HepG2 (cell line): Measurements from ENCODE around the gene RPS27A. TPM values are rescaled to one million over a fixed set of nuclear protein-coding genes. Genes with fewer than 3 reads are reported as not detected.

Experiments used
- AGO2 ChIP-seq: fragments of 200-400 bp; formaldehyde crosslinking; optimal IDR thresholded peaks from 2 replicates; pipeline ENCODE3; 2017; ENCODE audit warnings: mild to moderate bottlenecking, low read depth, low read length, moderate library complexity
- ARNT ChIP-seq: fragments of 450-650 bp; IDR thresholded peaks from 2 replicates; pipeline ENCODE4 v1.6.1; 2017
- CENPX ChIP-seq: sonication (generic); formaldehyde crosslinking; IDR thresholded peaks from 2 replicates; pipeline ENCODE4 v1.9.0; 2021; ENCODE audit warnings: mild to moderate bottlenecking, missing genetic modification reagents, moderate library complexity
- EHMT2 ChIP-seq: fragments of 200-600 bp; sonication (generic); IDR thresholded peaks from 2 replicates; pipeline ENCODE4 v1.7.0; 2017; ENCODE audit warnings: antibody characterized with exemption, low read depth, low read length, borderline replicate concordance
- EZH2 ChIP-seq: conservative IDR thresholded peaks from 2 replicates; pipeline ENCODE4 v1.6.1; 2012; ENCODE audit warnings: mild to moderate bottlenecking, low read depth, low read length, moderate library complexity
- HHEX ChIP-seq: IDR thresholded peaks from 2 replicates; pipeline ENCODE4 v1.6.1; 2016; ENCODE audit warnings: control low read depth
- HNF1A ChIP-seq, 2 experiments: sonication (generic) in 1 of 2; formaldehyde crosslinking in 1 of 2; IDR thresholded peaks; 2 replicates each; pipeline versions ENCODE4 v1.4.0 to v1.6.1; 2016 to 2020; ENCODE audit warnings: borderline replicate concordance in 1 of 2, low read depth in 1 of 2, mild to moderate bottlenecking in 1 of 2, missing genetic modification reagents in 1 of 2
- KDM4B ChIP-seq: sonication (generic); formaldehyde crosslinking; IDR thresholded peaks from 2 replicates; pipeline ENCODE4 v1.4.0; 2020; ENCODE audit warnings: missing genetic modification reagents
- KLF12 ChIP-seq: sonication (generic); formaldehyde crosslinking; IDR thresholded peaks from 2 replicates; pipeline ENCODE4 v1.4.0; 2020; ENCODE audit warnings: missing genetic modification reagents, borderline replicate concordance
- KMT2B ChIP-seq: IDR thresholded peaks from 2 replicates; pipeline ENCODE4 v1.6.1; 2016; ENCODE audit warnings: missing genetic modification reagents, missing compliant biosample characterization
- MED8 ChIP-seq: sonication (generic); formaldehyde crosslinking; IDR thresholded peaks from 2 replicates; pipeline ENCODE4 v1.8.1; 2023; ENCODE audit warnings: mild to moderate bottlenecking, missing genetic modification reagents; ENCODE audit not compliant: insufficient replicate concordance
- NKX3-1 ChIP-seq: sonication (generic); formaldehyde crosslinking; IDR thresholded peaks from 2 replicates; pipeline ENCODE4 v1.5.0; 2020; ENCODE audit warnings: missing genetic modification reagents
- NR0B2 ChIP-seq: sonication (generic); formaldehyde crosslinking; IDR thresholded peaks from 2 replicates; pipeline ENCODE4 v1.4.0; 2020; ENCODE audit warnings: mild to moderate bottlenecking, missing genetic modification reagents
- PAF1 ChIP-seq: IDR thresholded peaks from 2 replicates; pipeline ENCODE4 v1.6.1; 2016; ENCODE audit warnings: missing genetic modification reagents, missing compliant biosample characterization
- SMAD9 ChIP-seq: sonication (generic); formaldehyde crosslinking; IDR thresholded peaks from 2 replicates; pipeline ENCODE4 v1.5.1; 2020; ENCODE audit warnings: mild to moderate bottlenecking, missing genetic modification reagents
- SNRNP70 ChIP-seq: fragments of 200-400 bp; formaldehyde crosslinking; IDR thresholded peaks from 2 replicates; pipeline ENCODE4 v1.6.1; 2017; ENCODE audit warnings: mild to moderate bottlenecking, low read depth, low read length, moderate library complexity
- TCF7 ChIP-seq: sonication (generic); IDR thresholded peaks from 2 replicates; pipeline ENCODE4 v1.6.1; 2016; ENCODE audit warnings: antibody characterized with exemption, low read depth
- TGIF2 ChIP-seq: IDR thresholded peaks from 2 replicates; pipeline ENCODE4 v1.6.1; 2016; ENCODE audit warnings: control low read depth, missing compliant biosample characterization
- ZEB1 ChIP-seq: IDR thresholded peaks from 2 replicates; pipeline ENCODE4 v1.6.1; 2012; ENCODE audit warnings: mild to moderate bottlenecking, low read depth, inconsistent platforms; ENCODE audit not compliant: insufficient replicate concordance
- ZGPAT ChIP-seq: IDR thresholded peaks from 2 replicates; pipeline ENCODE4 v1.6.1; 2016; ENCODE audit warnings: mild to moderate bottlenecking
- ZNF225 ChIP-seq: sonication (generic); formaldehyde crosslinking; IDR thresholded peaks from 2 replicates; pipeline ENCODE4 v1.4.0; 2020; ENCODE audit warnings: mild to moderate bottlenecking, missing genetic modification reagents
- ZNF549 ChIP-seq: sonication (generic); formaldehyde crosslinking; IDR thresholded peaks from 2 replicates; pipeline ENCODE4 v1.5.0; 2020; ENCODE audit warnings: missing genetic modification reagents
- ZNF616 ChIP-seq: sonication (generic); formaldehyde crosslinking; IDR thresholded peaks from 2 replicates; pipeline ENCODE4 v1.5.0; 2020; ENCODE audit warnings: low read depth, mild to moderate bottlenecking, missing genetic modification reagents
- ZNF746 ChIP-seq: sonication (generic); formaldehyde crosslinking; IDR thresholded peaks from 2 replicates; pipeline ENCODE4 v1.8.0; 2022; ENCODE audit warnings: mild to moderate bottlenecking, missing genetic modification reagents
- ZNF792 ChIP-seq: IDR thresholded peaks from 2 replicates; pipeline ENCODE4 v1.6.1; 2016
- polyA plus RNA-seq, 8 experiments: library from polyadenylated mRNA; depleted of rRNA in 3 of 8; stranded (reverse) in 7 of 8; unstranded in 1 of 8; fragments of >200 nt; fragmentation: Illumina TruSeq in 4 of 8; extraction: Trizol in 4 of 8; gene quantifications; 2 replicates each; pipeline versions ENCODE4 v1.2.1 to v1.2.3, GENCODE V29; 2011 to 2016; ENCODE audit warnings: low read depth in 4 of 8, missing spikeins in 1 of 8, mixed read lengths in 1 of 8; ENCODE audit not compliant: insufficient read depth in 1 of 8
- total RNA-seq, 5 experiments: library from RNA; depleted of rRNA; stranded (reverse); fragments of >200 nt; fragmentation: Illumina TruSeq; extraction: Trizol; gene quantifications; 2 replicates each; pipeline ENCODE4 v1.2.3, GENCODE V29; 2016; ENCODE audit warnings: low read depth in 1 of 5

RPS27A gene
- total and polyA plus RNA-seq, 2 of the 13 experiments (the other 11 are each of a cell fraction or from before 2014, with no cell fraction given), result 2,779 to 3,269 TPM

- no peak for TF ChIP-seq HNF1A (IDR thresholded peaks at IDR 0.05; ENCODE audit: low read depth)
- TF ChIP-seq HNF1A (CRISPR knock-in tag; IDR thresholded peaks at IDR 0.05; ENCODE audit: borderline replicate concordance), result peak; percentile 74
- peak; percentile 92 for TF ChIP-seq ZNF225 (CRISPR knock-in tag)
- TF ChIP-seq NKX3-1, result peak; percentile 55; the same call in 1 of the 2 replicates
- TF ChIP-seq ZNF616 (CRISPR knock-in tag), result peak; percentile 96
- TF ChIP-seq KMT2B (CRISPR knock-in tag), result peak; percentile 96; the same call in 1 of the 2 replicates
- peak; percentile 95 for TF ChIP-seq MED8 (CRISPR knock-in tag)
- TF ChIP-seq ZNF549 (CRISPR knock-in tag), result no peak
- no peak for TF ChIP-seq ZEB1
- TF ChIP-seq ZNF746 (CRISPR knock-in tag), result 0 out of 2 replicates have a peak, but pooled peaks have one; percentile 52
- no peak for TF ChIP-seq ARNT
- peak; percentile 96 for TF ChIP-seq ZGPAT (CRISPR knock-in tag)
- peak; percentile 99 for TF ChIP-seq AGO2
- peak; percentile 96; the same call in 1 of the 2 replicates for TF ChIP-seq ZNF792 (CRISPR knock-in tag)
- TF ChIP-seq TCF7, result no peak
- TF ChIP-seq SNRNP70, result no peak
- TF ChIP-seq HHEX, result no peak
- TF ChIP-seq EZH2, result no peak
- TF ChIP-seq SMAD9 (CRISPR knock-in tag), result no peak
- no peak for TF ChIP-seq EHMT2
- TF ChIP-seq TGIF2 (CRISPR knock-in tag), result peak; percentile 43; the same call in 1 of the 2 replicates
- TF ChIP-seq KLF12 (CRISPR knock-in tag), result peak; percentile 42; the same call in 1 of the 2 replicates
- TF ChIP-seq KDM4B (CRISPR knock-in tag), result peak; percentile 95
- TF ChIP-seq NR0B2 (CRISPR knock-in tag), result peak; percentile 87
- 0 out of 2 replicates have a peak, but pooled peaks have one; percentile 77 for TF ChIP-seq PAF1
- no peak for TF ChIP-seq CENPX (CRISPR knock-in tag)
Measured at GRCh38 chr2:55282110-55282917, 49.8 kb downstream of the RPS27A start (continued).
